MG63 (cell line): ENCODE results near the gene VAMP2. TPM values are rescaled to one million over a fixed set of nuclear protein-coding genes. Genes with fewer than 3 reads are reported as not detected.

ENCODE experiments used
- DNase-seq: peaks from one replicate; pipeline ENCODE4 v3.0.0-alpha.2; 2020
- H3K27me3 ChIP-seq: fragments of 250-450 bp; sonication (Bioruptor Pico); 2 replicates; pipeline ENCODE4 v1.5.1; 2020; ENCODE audit warnings: mild to moderate bottlenecking, moderate library complexity
- H3K36me3 ChIP-seq: fragments of 250-450 bp; sonication (Bioruptor Pico); 2 replicates; pipeline ENCODE4 v1.5.1; 2020; ENCODE audit warnings: mild to moderate bottlenecking, moderate library complexity
- H3K4me3 ChIP-seq: fragments of 250-450 bp; sonication (Bioruptor Pico); 2 replicates; pipeline ENCODE4 v1.5.1; 2020; ENCODE audit warnings: mild to moderate bottlenecking, moderate library complexity
- H3K9me3 ChIP-seq: fragments of 250-450 bp; sonication (Bioruptor Pico); 2 replicates; pipeline ENCODE4 v1.5.1; 2020; ENCODE audit warnings: mild to moderate bottlenecking, moderate library complexity
- total RNA-seq: library from RNA; depleted of rRNA; stranded (reverse); fragments of >200 nt; shearing (Covaris generic); gene quantifications from 2 replicates; pipeline ENCODE4 v1.2.3, GENCODE V29; 2014; ENCODE audit warnings: low replicate concordance; rRNA removed

VAMP2 gene
- total RNA-seq, 1 experiment from 2014 or later = 3.2 TPM

GRCh38 chr17:8109661-8110455 is 52.9 kb downstream of the VAMP2 start:
- Histone ChIP-seq H3K9me3 (no peaks in the 10 kb centered on the region), H3K27me3 (0 out of 2 replicates have a peak, but pooled peaks cover under 1% of the 10 kb centered on the region), H3K36me3 (no peaks in the 10 kb centered on the region), H3K4me3 (no peak overlapping the region)
- DNase-seq = peak; percentile 23

Other genes with a start within 250 kb of the VAMP2 start
- gene RNF227, start 246.7 kb downstream of the VAMP2 start, total RNA-seq = 0.15 and 1.6 TPM in 2 replicates
- gene KCNAB3, start 233.1 kb downstream of the VAMP2 start, total RNA-seq = not detected in 2 replicates
- 3.8 and 4.5 TPM in 2 replicates for gene TRAPPC1, start 231.0 kb downstream of the VAMP2 start, total RNA-seq
- 29.5 and 39.9 TPM in 2 replicates for gene CNTROB, start 230.7 kb downstream of the VAMP2 start, total RNA-seq
- 0.23 TPM in 1 of 2 replicates, not detected in the other for gene GUCY2D, start 160.3 kb downstream of the VAMP2 start, total RNA-seq
- not detected in 2 replicates for gene ALOX15B, start 123.9 kb downstream of the VAMP2 start, total RNA-seq
- gene ALOX12B, start 75.2 kb downstream of the VAMP2 start, total RNA-seq = not detected in 2 replicates
- gene ALOXE3, start 44.4 kb downstream of the VAMP2 start, total RNA-seq = not detected in 2 replicates
- gene HES7, start 38.8 kb downstream of the VAMP2 start, total RNA-seq = not detected in 2 replicates
- 1.3 and 7.9 TPM in 2 replicates for gene PER1, start 10.5 kb downstream of the VAMP2 start, total RNA-seq
- gene TMEM107, start 13.4 kb upstream of the VAMP2 start, total RNA-seq = 17.6 and 25.6 TPM in 2 replicates
- 8.6 and 17.3 TPM in 2 replicates for gene BORCS6, start 27.2 kb upstream of the VAMP2 start, total RNA-seq
- 89.2 and 119 TPM in 2 replicates for gene AURKB, start 47.6 kb upstream of the VAMP2 start, total RNA-seq
- 4.2 and 25.8 TPM in 2 replicates for gene CTC1, start 85.1 kb upstream of the VAMP2 start, total RNA-seq
- 72.8 and 82.7 TPM in 2 replicates for gene PFAS, start 86.3 kb upstream of the VAMP2 start, total RNA-seq
- gene RANGRF, start 125.7 kb upstream of the VAMP2 start, total RNA-seq = 22.1 and 22.3 TPM in 2 replicates
- 1.0 TPM in 1 of 2 replicates, not detected in the other for gene SLC25A35, start 132.5 kb upstream of the VAMP2 start, total RNA-seq
- not detected in 2 replicates for gene ARHGEF15, start 147.3 kb upstream of the VAMP2 start, total RNA-seq
- not detected in 2 replicates for gene ODF4, start 176.9 kb upstream of the VAMP2 start, total RNA-seq
- gene RPL26, start 220.2 kb upstream of the VAMP2 start, total RNA-seq = 5,040 and 8,050 TPM in 2 replicates
- not detected in 2 replicates for gene RNF222, start 234.9 kb upstream of the VAMP2 start, total RNA-seq